Panc1 (cell line): ENCODE data around the gene ADIPOR2. TPM values are rescaled to one million over a fixed set of nuclear protein-coding genes. Genes with fewer than 3 reads are reported as not detected.

Source experiments
- ATAC-seq: fragments of 200-7000 bp; cut with Tn5 transposase; 2 replicates; pipeline ENCODE4 v1.9.1; 2020; ENCODE audit warnings: mild to moderate bottlenecking, moderate library complexity
- BruUV-seq: library from RNA; stranded (reverse); fragments of 400-500 nt; replicated peaks from 2 replicates; lab custom pipeline; 2021; lab: Mats Ljungman, UMichigan
- CTCF ChIA-PET: fragments of 300-600 bp; sonication (Branson Sonifier 250); formaldehyde crosslinking; loops from one replicate; lab custom pipeline; 2022; ENCODE audit warnings: antibody characterized with exemption; lab: Charles Lee
- POLR2A ChIA-PET: fragments of 300-600 bp; sonication (Branson Sonifier 250); formaldehyde crosslinking; loops from one replicate; lab custom pipeline; 2022; ENCODE audit warnings: antibody characterized with exemption; lab: Charles Lee
- DNase-seq: peaks from one replicate; pipeline ENCODE4 v3.0.0-alpha.2; 2010; ENCODE audit warnings: low read depth, low spot score
- H3K27ac ChIP-seq: 2 replicates; pipeline ENCODE4 v1.5.1; 2011; ENCODE audit warnings: mild to moderate bottlenecking, low read length, inconsistent platforms
- H3K27me3 ChIP-seq: fragments of 200-500 bp; sonication (Bioruptor generic); 2 replicates; pipeline ENCODE4 v1.6.0; 2014; ENCODE audit warnings: low read length, inconsistent platforms; ENCODE audit not compliant: control insufficient read depth, insufficient read depth
- H3K36me3 ChIP-seq: fragments of 200-500 bp; sonication (Bioruptor generic); 2 replicates; pipeline ENCODE4 v1.5.1; 2014; ENCODE audit warnings: inconsistent platforms, mild to moderate bottlenecking, low read length, moderate library complexity; ENCODE audit not compliant: control insufficient read depth, insufficient read depth
- H3K4me1 ChIP-seq: 2 replicates; pipeline ENCODE4 v1.5.1; 2011; ENCODE audit warnings: inconsistent platforms, mild to moderate bottlenecking, low read length, moderate library complexity; ENCODE audit not compliant: control insufficient read depth, insufficient read depth
- H3K4me3 ChIP-seq, 2 experiments: 2 replicates each; pipeline ENCODE4 v1.5.1; 2011 to 2012; ENCODE audit warnings: low read depth in 2 of 2, low read length in 2 of 2, mild to moderate bottlenecking in 2 of 2, inconsistent platforms in 1 of 2, moderate library complexity in 1 of 2
- H3K9me3 ChIP-seq: fragments of 200-500 bp; sonication (Bioruptor generic); 2 replicates; pipeline ENCODE4 v1.5.1; 2014; ENCODE audit warnings: low read depth, mild to moderate bottlenecking, inconsistent platforms, low read length, moderate library complexity; ENCODE audit not compliant: control insufficient read depth, insufficient read depth
- POLR2AphosphoS5 ChIP-seq: IDR thresholded peaks from 2 replicates; pipeline ENCODE4 v1.6.1; 2012; ENCODE audit warnings: mild to moderate bottlenecking, low read depth, low read length, moderate library complexity
- SIN3A ChIP-seq: IDR thresholded peaks from 2 replicates; pipeline ENCODE4 v1.6.1; 2012; ENCODE audit warnings: low read depth, mild to moderate bottlenecking, low read length, moderate library complexity, borderline replicate concordance; ENCODE audit not compliant: insufficient read depth
- TCF7L2 ChIP-seq: IDR thresholded peaks from 2 replicates; pipeline ENCODE4 v1.6.1; 2011; ENCODE audit warnings: mild to moderate bottlenecking, low read depth, low read length, inconsistent platforms
- in situ Hi-C: cut with HindIII; loops from 2 replicates; pipeline ENCODE4 v1.10.0; 2016; ENCODE audit warnings: low sequenced_read_pairs, low pct_unique_long_range_greater_than_20kb
- intact Hi-C: fragments of 100-400 bp; cut with micrococcal nuclease; formaldehyde crosslinking; loops from one replicate; pipeline ENCODE4 v1.10.0; 2022; ENCODE audit not compliant: unreplicated experiment
- total RNA-seq: library from RNA; stranded (reverse); gene quantifications from one replicate; pipeline ENCODE4 v1.2.1, GENCODE V29; 2021; ENCODE audit not compliant: unreplicated experiment
- TF ChIP-seq, protein P1 (sequence below): fragments of 450-650 bp; IDR thresholded peaks from 2 replicates; pipeline ENCODE4 v1.5.1; 2017; ENCODE audit warnings: mild to moderate bottlenecking
- TF ChIP-seq, protein P2 (sequence below), 2 experiments: IDR thresholded peaks; 2 replicates each; pipeline ENCODE4 v1.6.1; 2011 to 2012; ENCODE audit warnings: low read depth in 2 of 2, control low read depth in 1 of 2, low read length in 1 of 2, mild to moderate bottlenecking in 1 of 2, moderate library complexity in 1 of 2; ENCODE audit not compliant: insufficient read depth in 1 of 2

ADIPOR2 gene
- total RNA-seq, 1 experiment from 2014 or later: 76.0 TPM

DNA sequence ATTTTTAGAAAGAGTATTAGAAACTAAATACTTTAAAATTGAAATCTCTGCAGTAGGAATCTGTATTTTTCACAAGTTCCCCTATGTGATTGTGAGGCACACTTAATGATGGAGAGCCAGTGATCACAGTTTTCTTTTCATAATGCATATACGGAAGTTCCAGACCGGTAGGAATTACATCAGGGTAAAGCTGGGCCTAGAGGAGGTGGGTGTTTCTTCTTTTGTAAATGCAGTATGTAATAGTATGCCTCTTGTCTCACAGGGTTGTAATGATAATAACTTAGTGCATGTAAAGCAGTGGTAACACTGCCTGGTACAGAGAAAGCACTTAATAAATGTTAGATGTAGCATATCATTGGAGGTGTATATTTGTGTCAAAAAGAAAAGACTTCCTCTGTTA is 72.3 kb downstream of the ADIPOR2 start:
- H3K27me3 ChIP-seq: no peaks in the 10 kb centered on the region
- peaks cover 22% of the 10 kb centered on the region for H3K4me1 ChIP-seq
- BruUV-seq: no TSS peak
- H3K4me3 ChIP-seq: no peak overlapping the region
- in situ Hi-C loops (no loop called here), intact Hi-C loops (no loop called here)
- CTCF ChIA-PET: no interaction called here
- TF ChIP-seq, protein P1, sequence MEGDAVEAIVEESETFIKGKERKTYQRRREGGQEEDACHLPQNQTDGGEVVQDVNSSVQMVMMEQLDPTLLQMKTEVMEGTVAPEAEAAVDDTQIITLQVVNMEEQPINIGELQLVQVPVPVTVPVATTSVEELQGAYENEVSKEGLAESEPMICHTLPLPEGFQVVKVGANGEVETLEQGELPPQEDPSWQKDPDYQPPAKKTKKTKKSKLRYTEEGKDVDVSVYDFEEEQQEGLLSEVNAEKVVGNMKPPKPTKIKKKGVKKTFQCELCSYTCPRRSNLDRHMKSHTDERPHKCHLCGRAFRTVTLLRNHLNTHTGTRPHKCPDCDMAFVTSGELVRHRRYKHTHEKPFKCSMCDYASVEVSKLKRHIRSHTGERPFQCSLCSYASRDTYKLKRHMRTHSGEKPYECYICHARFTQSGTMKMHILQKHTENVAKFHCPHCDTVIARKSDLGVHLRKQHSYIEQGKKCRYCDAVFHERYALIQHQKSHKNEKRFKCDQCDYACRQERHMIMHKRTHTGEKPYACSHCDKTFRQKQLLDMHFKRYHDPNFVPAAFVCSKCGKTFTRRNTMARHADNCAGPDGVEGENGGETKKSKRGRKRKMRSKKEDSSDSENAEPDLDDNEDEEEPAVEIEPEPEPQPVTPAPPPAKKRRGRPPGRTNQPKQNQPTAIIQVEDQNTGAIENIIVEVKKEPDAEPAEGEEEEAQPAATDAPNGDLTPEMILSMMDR: no peak
- TF ChIP-seq TCF7L2 (no peak), POLR2AphosphoS5 (no peak), SIN3A (no peak)
- TF ChIP-seq, protein P2, sequence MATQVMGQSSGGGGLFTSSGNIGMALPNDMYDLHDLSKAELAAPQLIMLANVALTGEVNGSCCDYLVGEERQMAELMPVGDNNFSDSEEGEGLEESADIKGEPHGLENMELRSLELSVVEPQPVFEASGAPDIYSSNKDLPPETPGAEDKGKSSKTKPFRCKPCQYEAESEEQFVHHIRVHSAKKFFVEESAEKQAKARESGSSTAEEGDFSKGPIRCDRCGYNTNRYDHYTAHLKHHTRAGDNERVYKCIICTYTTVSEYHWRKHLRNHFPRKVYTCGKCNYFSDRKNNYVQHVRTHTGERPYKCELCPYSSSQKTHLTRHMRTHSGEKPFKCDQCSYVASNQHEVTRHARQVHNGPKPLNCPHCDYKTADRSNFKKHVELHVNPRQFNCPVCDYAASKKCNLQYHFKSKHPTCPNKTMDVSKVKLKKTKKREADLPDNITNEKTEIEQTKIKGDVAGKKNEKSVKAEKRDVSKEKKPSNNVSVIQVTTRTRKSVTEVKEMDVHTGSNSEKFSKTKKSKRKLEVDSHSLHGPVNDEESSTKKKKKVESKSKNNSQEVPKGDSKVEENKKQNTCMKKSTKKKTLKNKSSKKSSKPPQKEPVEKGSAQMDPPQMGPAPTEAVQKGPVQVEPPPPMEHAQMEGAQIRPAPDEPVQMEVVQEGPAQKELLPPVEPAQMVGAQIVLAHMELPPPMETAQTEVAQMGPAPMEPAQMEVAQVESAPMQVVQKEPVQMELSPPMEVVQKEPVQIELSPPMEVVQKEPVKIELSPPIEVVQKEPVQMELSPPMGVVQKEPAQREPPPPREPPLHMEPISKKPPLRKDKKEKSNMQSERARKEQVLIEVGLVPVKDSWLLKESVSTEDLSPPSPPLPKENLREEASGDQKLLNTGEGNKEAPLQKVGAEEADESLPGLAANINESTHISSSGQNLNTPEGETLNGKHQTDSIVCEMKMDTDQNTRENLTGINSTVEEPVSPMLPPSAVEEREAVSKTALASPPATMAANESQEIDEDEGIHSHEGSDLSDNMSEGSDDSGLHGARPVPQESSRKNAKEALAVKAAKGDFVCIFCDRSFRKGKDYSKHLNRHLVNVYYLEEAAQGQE (IDR thresholded peaks at IDR 0.05; ENCODE audit: insufficient read depth in 1 of 2, low read depth in 2 of 2, low read length in 1 of 2): no peak
- H3K36me3 ChIP-seq: no peaks in the 10 kb centered on the region; the same call in 1 of the 2 replicates
- no peaks in the 10 kb centered on the region for H3K9me3 ChIP-seq
- POLR2A ChIA-PET: no interaction called here
- no peak overlapping the region; the same call in 1 of the 2 replicates for H3K27ac ChIP-seq
- no peak for DNase-seq
- no peak for ATAC-seq

DNA sequence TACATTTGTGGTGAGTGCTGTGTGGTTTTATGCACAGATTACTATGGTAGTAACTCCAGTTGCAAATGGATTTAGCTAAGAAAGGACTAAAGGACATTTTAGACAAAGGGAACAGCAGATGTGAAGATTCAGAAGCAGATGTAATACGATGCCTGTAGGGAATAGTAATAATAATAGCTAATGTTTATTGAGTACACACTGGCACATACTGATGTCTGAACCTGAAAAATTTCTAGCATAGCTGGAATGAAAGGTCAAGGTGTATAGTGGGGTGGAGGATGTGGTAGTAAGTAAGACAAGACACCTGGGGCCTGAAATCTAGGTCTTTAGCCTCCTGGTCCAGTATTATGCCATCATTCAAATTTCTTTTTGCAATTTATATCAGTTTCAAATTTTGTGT is 75.2 kb downstream of the ADIPOR2 start:
- ChIA-PET POLR2A (interaction anchor here (0.5 kb wide), 1 partner anchor 218 kb away, joined by 6 read pairs; no protein-coding TSS in a partner anchor), CTCF (no interaction called here)
- H3K4me3 ChIP-seq: no peak overlapping the region
- in situ Hi-C loops: no loop called here
- H3K4me1 ChIP-seq: peaks cover 20% of the 10 kb centered on the region
- DNase-seq: no peak
- H3K36me3 ChIP-seq: no peaks in the 10 kb centered on the region; the same call in 1 of the 2 replicates
- H3K9me3 ChIP-seq: no peaks in the 10 kb centered on the region
- no peaks in the 10 kb centered on the region for H3K27me3 ChIP-seq
- BruUV-seq: no TSS peak
- H3K27ac ChIP-seq: no peak overlapping the region
- ATAC-seq: no peak
- intact Hi-C loops: no loop called here
- TF ChIP-seq SIN3A (no peak), TCF7L2 (no peak)

DNA sequence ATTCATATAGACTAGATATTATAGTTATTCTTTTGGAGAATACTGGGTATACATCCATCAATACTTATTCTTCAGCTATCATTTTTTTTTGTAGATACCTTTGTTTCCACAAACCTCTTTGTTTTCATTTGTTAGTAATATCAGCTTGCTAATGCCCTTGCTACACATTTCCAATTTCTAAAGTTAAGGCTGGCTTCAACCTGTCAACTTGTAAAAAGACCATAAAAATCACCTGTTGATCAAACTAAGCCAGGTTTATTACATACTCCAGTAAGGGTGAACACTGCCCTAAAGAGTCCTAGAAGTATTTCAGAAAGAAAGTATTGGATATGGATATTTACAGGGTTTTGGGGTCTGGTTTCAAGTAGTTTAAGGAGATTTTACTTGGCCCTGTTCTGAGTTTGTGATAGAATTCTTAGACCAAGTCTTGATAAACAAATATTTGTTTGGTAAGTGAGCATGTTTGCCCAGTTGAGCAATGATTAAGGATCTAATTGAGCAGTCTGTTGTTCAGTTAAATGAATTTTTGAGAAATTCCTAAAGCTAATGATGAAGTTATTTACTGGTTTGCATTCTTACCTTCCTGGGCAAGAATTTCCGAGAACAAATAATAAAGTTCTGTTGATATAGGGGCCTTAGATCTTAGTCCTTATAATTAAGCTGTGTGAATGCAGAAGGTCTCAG is 76.7 kb downstream of the ADIPOR2 start:
- TF ChIP-seq, protein P2 (IDR thresholded peaks at IDR 0.05; ENCODE audit: insufficient read depth in 1 of 2, low read depth in 2 of 2, low read length in 1 of 2): no peak
- no peak for TF ChIP-seq POLR2AphosphoS5
- no peak for TF ChIP-seq SIN3A
- TF ChIP-seq TCF7L2: no peak
- TF ChIP-seq, protein P1: no peak
- Histone ChIP-seq H3K36me3 (no peaks in the 10 kb centered on the region), H3K4me3 (no peak overlapping the region), H3K4me1 (peaks cover 17% of the 10 kb centered on the region), H3K27me3 (no peaks in the 10 kb centered on the region), H3K27ac (no peak overlapping the region), H3K9me3 (no peaks in the 10 kb centered on the region)
- BruUV-seq: no TSS peak
- DNase-seq: no peak
- CTCF ChIA-PET: interaction anchor here (0.6 to 0.7 kb wide), 2 partner anchors 25 to 28 kb away, joined by 12 to 13 read pairs; no protein-coding TSS in a partner anchor
- POLR2A ChIA-PET: interaction anchor here (0.6 kb wide), 2 partner anchors 27 to 1384 kb away, joined by 3 to 6 read pairs; no protein-coding TSS in a partner anchor
- in situ Hi-C loops: no loop called here
- intact Hi-C loops: no loop called here
- ATAC-seq: no peak; the same call in 1 of the 2 replicates
